Stimulated activated CD4-positive, alpha-beta T cell treated with anti-CD3 and anti-CD28 coated beads, Interleukin-4, amount 100 ng/mL, for 1 hour (primary cell): Measurements from ENCODE around the gene AMBP.

Experiments
- DNase-seq: peaks from one replicate; pipeline ENCODE4 v3.0.0-alpha.2; 2020

AMBP gene

GRCh38 chr9:114078021-114078780, at the start of gene AMBP:
Gene AMBP, minus strand, starts transcription at chr9:114078300. Its CDS starts 91 bp downstream, at chr9:114078209.
- no peak for DNase-seq

- no peak for DNase-seq
Observed at GRCh38 chr9:114126247-114127060, 48.4 kb upstream of the AMBP start.

- no peak for DNase-seq
Observed at GRCh38 chr9:114125476-114126013, 47.4 kb upstream of the AMBP start.

GRCh38 chr9:114124666-114125475, 46.8 kb upstream of the AMBP start:
- DNase-seq = no peak

GRCh38 chr9:114124138-114124537, 46.0 kb upstream of the AMBP start:
- no peak for DNase-seq

- no peak for DNase-seq
Observed at GRCh38 chr9:114123031-114123977, 45.2 kb upstream of the AMBP start.

- no peak for DNase-seq
Observed at GRCh38 chr9:114122136-114123027, 44.3 kb upstream of the AMBP start.

GRCh38 chr9:114121227-114122135, 43.4 kb upstream of the AMBP start:
- DNase-seq = no peak

GRCh38 chr9:114120192-114121014, 42.3 kb upstream of the AMBP start:
- DNase-seq = no peak

GRCh38 chr9:114119242-114120191, 41.4 kb upstream of the AMBP start:
- DNase-seq = no peak

GRCh38 chr9:114117996-114118830, 40.1 kb upstream of the AMBP start:
- no peak for DNase-seq

- DNase-seq = no peak
Observed at GRCh38 chr9:114117614-114117995, 39.5 kb upstream of the AMBP start.

- DNase-seq = no peak
Observed at GRCh38 chr9:114116126-114116747, 38.1 kb upstream of the AMBP start.

- no peak for DNase-seq
Observed at GRCh38 chr9:114115654-114116125, 37.6 kb upstream of the AMBP start.

GRCh38 chr9:114114364-114114763, 36.3 kb upstream of the AMBP start:
- no peak for DNase-seq
